Uterus (tissue), 2 donors: Measurements from ENCODE around the gene KLHL3.

Source experiments
- CTCF ChIP-seq, 4 experiments: fragments of 200-600 bp in 2 of 4; fragments of 450-650 bp in 2 of 4; sonication (generic) in 2 of 4; IDR thresholded peaks; one replicate each; pipeline ENCODE4 v1.5.1; 2016 to 2019; ENCODE audit warnings: antibody characterized with exemption in 4 of 4, mild to moderate bottlenecking in 2 of 4, moderate library complexity in 1 of 4
- POLR2A ChIP-seq, 2 donors: fragments of 450-650 bp; IDR thresholded peaks; one replicate each; pipeline ENCODE4 v1.6.1; 2016; ENCODE audit warnings: antibody characterized with exemption in 2 of 2, mild to moderate bottlenecking in 1 of 2, moderate library complexity in 1 of 2

GRCh38 chr5:137639645-137640044 is 96.2 kb downstream of the KLHL3 start:
- no peak for TF ChIP-seq POLR2A (IDR thresholded peaks at IDR 0.05)
- no peak for TF ChIP-seq CTCF (IDR thresholded peaks at IDR 0.05)
